ENCODE data around the gene CACNA1D.

CACNA1D gene

GRCh38 chr3:53495520-53496391 lies 1.3 kb downstream of the CACNA1D start:
- DNase-seq (ENCODE audit: low read depth): no peak

GRCh38 chr3:53496392-53496670 lies 1.9 kb downstream of the CACNA1D start:
- no peak for DNase-seq (ENCODE audit: low read depth)

GRCh38 chr3:53496984-53497383 lies 2.6 kb downstream of the CACNA1D start:
- DNase-seq (ENCODE audit: low read depth): no peak

GRCh38 chr3:53498806-53499641 lies 4.6 kb downstream of the CACNA1D start:
- no peak for DNase-seq (ENCODE audit: low read depth)

GRCh38 chr3:53500165-53500777 lies 5.9 kb downstream of the CACNA1D start:
- DNase-seq (ENCODE audit: low read depth): no peak

GRCh38 chr3:53501178-53501577 lies 6.8 kb downstream of the CACNA1D start:
- DNase-seq (ENCODE audit: low read depth): no peak

GRCh38 chr3:53502737-53503136 lies 8.3 kb downstream of the CACNA1D start:
- no peak for DNase-seq (ENCODE audit: low read depth)

GRCh38 chr3:53503195-53503594 lies 8.8 kb downstream of the CACNA1D start:
- no peak for DNase-seq (ENCODE audit: low read depth)

- no peak for DNase-seq (ENCODE audit: low read depth)
Observed at GRCh38 chr3:53506110-53506762, 11.8 kb downstream of the CACNA1D start.

- DNase-seq (ENCODE audit: low read depth): no peak
Observed at GRCh38 chr3:53506763-53507145, 12.3 kb downstream of the CACNA1D start.

- no peak for DNase-seq (ENCODE audit: low read depth)
Observed at GRCh38 chr3:53509494-53509893, 15.1 kb downstream of the CACNA1D start.

- DNase-seq (ENCODE audit: low read depth): no peak
Observed at GRCh38 chr3:53510508-53510907, 16.1 kb downstream of the CACNA1D start.

GRCh38 chr3:53511246-53511645 lies 16.8 kb downstream of the CACNA1D start:
- DNase-seq (ENCODE audit: low read depth): no peak

GRCh38 chr3:53513556-53514190 lies 19.3 kb downstream of the CACNA1D start:
- no peak for DNase-seq (ENCODE audit: low read depth)

- no peak for DNase-seq (ENCODE audit: low read depth)
Observed at GRCh38 chr3:53516339-53516738, 21.9 kb downstream of the CACNA1D start.

- DNase-seq (ENCODE audit: low read depth): no peak
Observed at GRCh38 chr3:53518495-53518981, 24.1 kb downstream of the CACNA1D start.

GRCh38 chr3:53519065-53519709 lies 24.8 kb downstream of the CACNA1D start:
- DNase-seq (ENCODE audit: low read depth): no peak

GRCh38 chr3:53523346-53523745 lies 28.9 kb downstream of the CACNA1D start:
- DNase-seq (ENCODE audit: low read depth): no peak

- DNase-seq (ENCODE audit: low read depth): no peak
Observed at GRCh38 chr3:53524566-53524965, 30.2 kb downstream of the CACNA1D start.

GRCh38 chr3:53525765-53526703 lies 31.6 kb downstream of the CACNA1D start:
- DNase-seq (ENCODE audit: low read depth): no peak
